Uterus (tissue), 4 donors: ENCODE results near the gene PCBP2. TPM values are rescaled to one million over a fixed set of nuclear protein-coding genes. Genes with fewer than 3 reads are reported as not detected.
"Not testable (repeated sequence)": the region's sequence is repeated elsewhere in the genome, so short reads cannot be mapped to it uniquely, and the experiment has no call there.

Source experiments
- DNase-seq, 2 donors: peaks; one replicate each; pipeline ENCODE4 v3.0.0-alpha.2; 2019 to 2020
- H3K27ac ChIP-seq, 2 donors: fragments of 200-600 bp; sonication (generic); 1 replicate in 1 of 2; 2 replicates in 1 of 2; pipeline ENCODE4 v1.5.1; 2016 to 2018
- H3K27me3 ChIP-seq, 2 donors: fragments of 200-600 bp; sonication (generic); one replicate each; pipeline ENCODE4 v1.5.1; 2018 to 2019; ENCODE audit warnings: control low read depth in 1 of 2
- H3K36me3 ChIP-seq, 2 donors: fragments of 200-600 bp; sonication (generic); one replicate each; pipeline ENCODE4 v1.5.1; 2019; ENCODE audit warnings: control low read depth in 1 of 2
- H3K4me1 ChIP-seq, 2 donors: fragments of 200-600 bp; sonication (generic); one replicate each; pipeline ENCODE4 v1.5.1; 2018 to 2019; ENCODE audit warnings: control low read depth in 1 of 2
- H3K4me3 ChIP-seq, 2 donors: fragments of 200-600 bp; sonication (generic); 1 replicate in 1 of 2; 2 replicates in 1 of 2; pipeline ENCODE4 v1.5.1; 2018 to 2019; ENCODE audit warnings: mild to moderate bottlenecking in 1 of 2
- H3K9me3 ChIP-seq, 2 donors: fragments of 200-600 bp; sonication (generic); one replicate each; pipeline ENCODE4 v1.5.1; 2019; ENCODE audit warnings: control low read depth in 1 of 2
- POLR2A ChIP-seq, 2 donors: fragments of 450-650 bp; IDR thresholded peaks; one replicate each; pipeline ENCODE4 v1.6.1; 2016; ENCODE audit warnings: antibody characterized with exemption in 2 of 2, mild to moderate bottlenecking in 1 of 2, moderate library complexity in 1 of 2
- intact Hi-C: fragments of 100-400 bp; cut with DNase I; formaldehyde crosslinking; loops from one replicate; pipeline ENCODE4 v1.15.1; 2023; ENCODE audit warnings: low total_unique reads
- total RNA-seq, 4 donors: library from RNA; depleted of rRNA in 3 of 4; stranded (reverse); fragments of >200 nt in 3 of 4; gene quantifications; one replicate each; pipeline versions ENCODE4 v1.1.0 to v1.2.4, GENCODE V29; 2014 to 2023
- TF ChIP-seq, protein P1 (sequence below), 4 experiments: fragments of 200-600 bp in 2 of 4; fragments of 450-650 bp in 2 of 4; sonication (generic) in 2 of 4; IDR thresholded peaks; one replicate each; pipeline ENCODE4 v1.5.1; 2016 to 2019; ENCODE audit warnings: antibody characterized with exemption in 4 of 4, mild to moderate bottlenecking in 2 of 4, moderate library complexity in 1 of 4
- donor health status: DM: yes; HTN: yes; CAD: no.

Gene PCBP2
- total RNA-seq, 4 donors from 2014 or later = 364 to 929 (median 383) TPM

DNA sequence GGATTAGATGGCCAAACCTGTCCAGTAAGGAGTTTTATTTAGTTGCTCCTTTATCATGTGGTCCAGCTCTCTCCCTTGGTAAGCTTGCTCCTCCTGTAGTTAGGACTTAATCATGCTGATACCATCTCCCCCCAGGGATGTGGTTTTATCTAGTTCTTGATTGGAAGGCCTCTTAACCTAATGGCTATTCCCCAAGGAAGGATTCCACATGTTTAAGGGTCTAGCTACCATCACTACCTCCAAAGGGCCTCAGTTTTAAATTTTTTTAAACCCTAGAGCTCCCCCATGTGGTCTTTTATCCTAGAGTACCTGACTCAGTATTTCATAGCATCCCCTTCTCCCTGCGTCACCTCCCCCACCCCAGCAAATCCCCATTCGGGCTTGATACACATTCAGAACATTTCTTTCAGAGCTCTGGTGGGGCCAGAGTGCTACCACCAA lies 24.9 kb downstream of the PCBP2 start:
- DNase-seq = no peak
- Histone ChIP-seq H3K4me3 (no peak overlapping the region), H3K27me3 (no peaks in the 10 kb centered on the region), H3K36me3 (no peaks in the 10 kb centered on the region), H3K27ac (peak overlapping the region in 1 of 2 donors; percentile 17), H3K9me3 (no peaks in the 10 kb centered on the region), H3K4me1 (peaks cover 5 to 19% of the 10 kb centered on the region in 2 donors)
- no peak for TF ChIP-seq POLR2A (IDR thresholded peaks at IDR 0.05)
- TF ChIP-seq, protein P1, sequence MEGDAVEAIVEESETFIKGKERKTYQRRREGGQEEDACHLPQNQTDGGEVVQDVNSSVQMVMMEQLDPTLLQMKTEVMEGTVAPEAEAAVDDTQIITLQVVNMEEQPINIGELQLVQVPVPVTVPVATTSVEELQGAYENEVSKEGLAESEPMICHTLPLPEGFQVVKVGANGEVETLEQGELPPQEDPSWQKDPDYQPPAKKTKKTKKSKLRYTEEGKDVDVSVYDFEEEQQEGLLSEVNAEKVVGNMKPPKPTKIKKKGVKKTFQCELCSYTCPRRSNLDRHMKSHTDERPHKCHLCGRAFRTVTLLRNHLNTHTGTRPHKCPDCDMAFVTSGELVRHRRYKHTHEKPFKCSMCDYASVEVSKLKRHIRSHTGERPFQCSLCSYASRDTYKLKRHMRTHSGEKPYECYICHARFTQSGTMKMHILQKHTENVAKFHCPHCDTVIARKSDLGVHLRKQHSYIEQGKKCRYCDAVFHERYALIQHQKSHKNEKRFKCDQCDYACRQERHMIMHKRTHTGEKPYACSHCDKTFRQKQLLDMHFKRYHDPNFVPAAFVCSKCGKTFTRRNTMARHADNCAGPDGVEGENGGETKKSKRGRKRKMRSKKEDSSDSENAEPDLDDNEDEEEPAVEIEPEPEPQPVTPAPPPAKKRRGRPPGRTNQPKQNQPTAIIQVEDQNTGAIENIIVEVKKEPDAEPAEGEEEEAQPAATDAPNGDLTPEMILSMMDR (IDR thresholded peaks at IDR 0.05) = no peak
- intact Hi-C loops = no loop called here

- intact Hi-C loops = no loop called here
- DNase-seq = no peak
- H3K27me3 ChIP-seq = no peaks in the 10 kb centered on the region
- H3K4me1 ChIP-seq = peaks cover 5 to 15% of the 10 kb centered on the region in 2 donors
- H3K9me3 ChIP-seq = no peaks in the 10 kb centered on the region
- TF ChIP-seq, protein P1 (IDR thresholded peaks at IDR 0.05) = no peak
- TF ChIP-seq POLR2A (IDR thresholded peaks at IDR 0.05) = no peak
- no peak overlapping the region for H3K4me3 ChIP-seq
- no peak overlapping the region for H3K27ac ChIP-seq
- H3K36me3 ChIP-seq = no peaks in the 10 kb centered on the region
These were observed 27.0 kb downstream of the PCBP2 start for GRCh38 chr12:53478865-53479264.

GRCh38 chr12:53479331-53479730 lies 27.4 kb downstream of the PCBP2 start:
- H3K4me3 ChIP-seq = no peak overlapping the region
- intact Hi-C loops = no loop called here
- no peaks in the 10 kb centered on the region for H3K36me3 ChIP-seq
- DNase-seq = no peak
- peaks cover 5 to 15% of the 10 kb centered on the region in 2 donors for H3K4me1 ChIP-seq
- H3K27ac ChIP-seq = no peak overlapping the region
- no peak for TF ChIP-seq POLR2A (IDR thresholded peaks at IDR 0.05)
- TF ChIP-seq, protein P1 (IDR thresholded peaks at IDR 0.05) = no peak
- no peaks in the 10 kb centered on the region for H3K27me3 ChIP-seq
- no peaks in the 10 kb centered on the region for H3K9me3 ChIP-seq

- peaks cover 0 to 4% of the 10 kb centered on the region in 2 donors for H3K4me1 ChIP-seq
- no peak overlapping the region for H3K27ac ChIP-seq
- H3K27me3 ChIP-seq = no peaks in the 10 kb centered on the region
- TF ChIP-seq POLR2A (IDR thresholded peaks at IDR 0.05) = no peak
- TF ChIP-seq, protein P1 (IDR thresholded peaks at IDR 0.05) = no peak
- H3K4me3 ChIP-seq = no peak overlapping the region
- intact Hi-C loops = no loop called here
- H3K36me3 ChIP-seq = no peaks in the 10 kb centered on the region
- no peaks in the 10 kb centered on the region for H3K9me3 ChIP-seq
- no peak for DNase-seq
These were observed 28.9 kb downstream of the PCBP2 start for GRCh38 chr12:53480491-53481442.

DNA sequence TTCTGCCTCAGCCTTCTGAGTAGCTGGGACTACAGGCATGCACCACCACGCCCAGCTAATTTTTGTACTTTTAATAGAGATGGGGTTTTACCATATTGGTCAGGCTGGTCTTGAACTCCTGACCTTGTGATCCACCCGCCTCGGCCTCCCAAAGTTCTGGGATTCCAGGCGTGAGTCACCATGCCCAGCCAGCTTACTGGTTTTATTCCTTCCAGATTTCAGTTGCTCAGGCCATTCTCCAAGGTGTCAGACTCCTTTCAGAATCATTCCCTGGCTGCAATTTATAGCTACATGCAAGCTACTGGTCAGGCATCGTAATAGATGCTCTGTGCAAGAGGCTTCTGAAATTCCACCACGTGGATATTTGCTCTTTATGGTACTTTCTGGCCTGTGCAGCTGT lies 29.6 kb downstream of the PCBP2 start:
- H3K27ac ChIP-seq, H3K27me3 ChIP-seq, H3K4me3 ChIP-seq, H3K4me1 ChIP-seq, intact Hi-C loops, H3K9me3 ChIP-seq, H3K36me3 ChIP-seq: not testable (repeated sequence)
- DNase-seq = peak in 1 of 2 donors; percentile 17
